ENCODE measurements around the gene TULP4. TPM values are rescaled to one million over a fixed set of nuclear protein-coding genes. Genes with fewer than 3 reads are reported as not detected.
"Not testable (repeated sequence)": the region's sequence is repeated elsewhere in the genome, so short reads cannot be mapped to it uniquely, and the experiment has no call there.

The TULP4 gene
- total and polyA plus RNA-seq, 2 donors (not counting 1 experiment from before 2014, with no cell fraction given), result 16.8 to 88.2 TPM

DNA sequence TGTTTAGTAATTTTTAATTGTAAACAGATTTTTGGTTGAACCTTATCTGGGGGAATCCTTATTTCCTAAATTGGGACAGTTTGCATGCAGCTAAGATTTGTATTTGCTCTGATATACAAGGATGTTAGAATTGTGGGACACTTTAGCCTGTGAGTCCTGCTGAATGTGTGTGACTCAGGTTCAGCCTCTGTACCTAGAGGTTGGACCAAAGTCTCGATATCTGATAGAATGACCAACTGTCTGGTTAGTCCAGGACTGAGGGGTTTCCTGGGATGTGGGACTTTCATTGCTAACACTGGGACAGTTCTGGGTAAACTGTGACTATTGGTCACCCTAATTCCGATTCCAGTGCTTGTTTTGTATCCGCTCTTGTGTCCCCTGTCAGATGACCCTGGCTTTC lies 20.2 kb upstream of the TULP4 start:
- Histone ChIP-seq H3K4me3 (replicated peaks in 1 of 4; ENCODE audit: control extremely low read depth in 1 of 4, insufficient read depth in 1 of 4, low read depth in 3 of 4, low read length in 4 of 4) (no peak overlapping the region), H3K9ac (ENCODE audit: insufficient read depth, low read length) (no peak overlapping the region), H3K4me2 (ENCODE audit: extremely low read depth, insufficient read depth, low read length) (no peak overlapping the region), H3K36me3 (ENCODE audit: control insufficient read depth, insufficient read depth, low read length) (no peaks in the 10 kb centered on the region), H4K20me1 (ENCODE audit: control insufficient read depth, extremely low read depth, insufficient read depth, low read length) (no peaks in the 10 kb centered on the region), H3K27me3 (ENCODE audit: control insufficient read depth, insufficient read depth, low read length) (no peaks in the 10 kb centered on the region), H3K4me1 (ENCODE audit: control insufficient read depth, extremely low read depth, insufficient read depth, low read length) (no peaks in the 10 kb centered on the region), H3K27ac (ENCODE audit: insufficient read depth, low read length) (no peak overlapping the region), H2AFZ (ENCODE audit: low read length) (no peak overlapping the region), H3K79me2 (ENCODE audit: control insufficient read depth, insufficient read depth, low read length) (no peaks in the 10 kb centered on the region), H3K9me3 (ENCODE audit: control insufficient read depth, insufficient read depth, low read depth, low read length) (no peaks in the 10 kb centered on the region)
- TF ChIP-seq EZH2 (IDR thresholded peaks at IDR 0.05; ENCODE audit: low read length, missing control alignments), result no peak
- TF ChIP-seq, protein P1, sequence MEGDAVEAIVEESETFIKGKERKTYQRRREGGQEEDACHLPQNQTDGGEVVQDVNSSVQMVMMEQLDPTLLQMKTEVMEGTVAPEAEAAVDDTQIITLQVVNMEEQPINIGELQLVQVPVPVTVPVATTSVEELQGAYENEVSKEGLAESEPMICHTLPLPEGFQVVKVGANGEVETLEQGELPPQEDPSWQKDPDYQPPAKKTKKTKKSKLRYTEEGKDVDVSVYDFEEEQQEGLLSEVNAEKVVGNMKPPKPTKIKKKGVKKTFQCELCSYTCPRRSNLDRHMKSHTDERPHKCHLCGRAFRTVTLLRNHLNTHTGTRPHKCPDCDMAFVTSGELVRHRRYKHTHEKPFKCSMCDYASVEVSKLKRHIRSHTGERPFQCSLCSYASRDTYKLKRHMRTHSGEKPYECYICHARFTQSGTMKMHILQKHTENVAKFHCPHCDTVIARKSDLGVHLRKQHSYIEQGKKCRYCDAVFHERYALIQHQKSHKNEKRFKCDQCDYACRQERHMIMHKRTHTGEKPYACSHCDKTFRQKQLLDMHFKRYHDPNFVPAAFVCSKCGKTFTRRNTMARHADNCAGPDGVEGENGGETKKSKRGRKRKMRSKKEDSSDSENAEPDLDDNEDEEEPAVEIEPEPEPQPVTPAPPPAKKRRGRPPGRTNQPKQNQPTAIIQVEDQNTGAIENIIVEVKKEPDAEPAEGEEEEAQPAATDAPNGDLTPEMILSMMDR (conservative IDR thresholded peaks at IDR 0.05 in 1 of 2, IDR thresholded peaks at IDR 0.05 in 1 of 2; ENCODE audit: low read depth in 1 of 2, low read length in 2 of 2), result no peak
- no peak for DNase-seq (ENCODE audit: low read depth in 2 of 2)

DNA sequence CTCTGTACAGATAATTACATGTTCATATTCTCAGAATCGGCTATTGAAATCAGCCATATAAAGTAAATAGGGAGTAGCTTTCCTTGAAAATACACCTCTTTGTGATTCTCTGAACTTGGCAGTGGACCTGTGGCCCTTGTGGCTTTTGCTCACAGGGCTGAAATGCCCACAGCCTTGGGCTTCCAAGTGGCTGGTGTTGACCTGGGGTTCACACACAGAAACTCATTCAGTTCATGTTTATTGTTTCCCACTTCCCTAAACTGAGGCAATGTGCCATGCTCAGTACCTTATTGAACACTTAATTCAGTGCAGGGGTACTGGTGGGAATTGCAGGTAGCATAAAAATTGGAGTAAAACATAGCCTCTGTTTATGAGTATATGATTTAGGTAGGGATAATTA lies 19.1 kb upstream of the TULP4 start:
- TF ChIP-seq, protein P1 (conservative IDR thresholded peaks at IDR 0.05 in 1 of 2, IDR thresholded peaks at IDR 0.05 in 1 of 2; ENCODE audit: low read depth in 1 of 2, low read length in 2 of 2), result no peak
- no peak for TF ChIP-seq EZH2 (IDR thresholded peaks at IDR 0.05; ENCODE audit: low read length, missing control alignments)
- no peaks in the 10 kb centered on the region for H3K79me2 ChIP-seq (ENCODE audit: control insufficient read depth, insufficient read depth, low read length)
- no peaks in the 10 kb centered on the region for H4K20me1 ChIP-seq (ENCODE audit: control insufficient read depth, extremely low read depth, insufficient read depth, low read length)
- no peak overlapping the region for H3K27ac ChIP-seq (ENCODE audit: insufficient read depth, low read length)
- H3K4me3 ChIP-seq (replicated peaks in 1 of 4; ENCODE audit: control extremely low read depth in 1 of 4, insufficient read depth in 1 of 4, low read depth in 3 of 4, low read length in 4 of 4), result no peak overlapping the region
- no peaks in the 10 kb centered on the region for H3K9me3 ChIP-seq (ENCODE audit: control insufficient read depth, insufficient read depth, low read depth, low read length)
- no peaks in the 10 kb centered on the region for H3K27me3 ChIP-seq (ENCODE audit: control insufficient read depth, insufficient read depth, low read length)
- no peak overlapping the region for H2AFZ ChIP-seq (ENCODE audit: low read length)
- H3K9ac ChIP-seq (ENCODE audit: insufficient read depth, low read length), result no peak overlapping the region
- H3K4me2 ChIP-seq (ENCODE audit: extremely low read depth, insufficient read depth, low read length), result no peak overlapping the region
- no peaks in the 10 kb centered on the region for H3K36me3 ChIP-seq (ENCODE audit: control insufficient read depth, insufficient read depth, low read length)
- H3K4me1 ChIP-seq (ENCODE audit: control insufficient read depth, extremely low read depth, insufficient read depth, low read length), result no peaks in the 10 kb centered on the region
- no peak for DNase-seq (ENCODE audit: low read depth in 2 of 2)

DNA sequence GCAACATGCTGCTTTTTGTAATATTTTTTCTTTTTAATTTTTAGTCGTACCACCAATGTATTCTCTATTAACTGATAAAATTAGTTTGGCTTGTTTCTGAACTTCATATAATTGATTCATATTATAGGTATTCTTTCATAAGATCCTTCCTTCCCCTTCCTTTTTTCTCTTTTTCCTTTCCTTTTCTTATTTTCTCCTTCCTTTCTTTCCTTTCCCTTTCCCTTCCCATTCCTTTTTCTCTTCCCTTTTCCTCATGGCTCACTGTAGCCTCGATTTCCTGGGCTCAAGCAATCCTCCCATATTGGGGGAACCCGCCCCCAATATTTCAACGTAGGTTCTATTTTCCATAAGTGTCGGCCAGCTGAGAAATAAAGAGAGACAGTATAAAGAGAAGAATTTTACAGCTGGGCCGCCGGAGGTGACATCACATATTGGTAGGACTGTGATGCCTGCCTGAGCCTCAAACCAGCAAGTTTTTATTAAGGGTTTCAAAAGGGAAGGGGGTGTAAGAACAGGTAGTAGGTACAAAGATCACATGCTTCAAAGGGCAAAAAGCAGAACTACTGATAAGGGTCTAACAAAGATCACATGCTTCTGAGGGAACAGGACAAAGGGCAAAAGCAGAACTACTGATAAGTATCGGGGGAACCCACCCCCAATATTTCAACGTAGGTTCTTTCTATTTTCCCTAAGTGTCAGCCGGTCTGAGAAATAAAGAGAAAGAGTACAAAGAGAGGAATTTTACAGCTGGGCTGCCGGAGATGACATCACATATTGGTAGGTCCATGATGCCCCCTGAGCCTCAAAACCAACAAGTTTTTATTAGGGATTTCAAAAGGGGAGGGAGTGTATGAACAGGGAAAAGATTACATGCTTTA lies 16.1 kb upstream of the TULP4 start:
- not testable (repeated sequence) for H4K20me1 ChIP-seq (ENCODE audit: control insufficient read depth, extremely low read depth, insufficient read depth, low read length); H3K9me3 ChIP-seq (ENCODE audit: control insufficient read depth, insufficient read depth, low read depth, low read length); H3K4me3 ChIP-seq (replicated peaks in 1 of 4; ENCODE audit: control extremely low read depth in 1 of 4, insufficient read depth in 1 of 4, low read depth in 3 of 4, low read length in 4 of 4); H3K4me1 ChIP-seq (ENCODE audit: control insufficient read depth, extremely low read depth, insufficient read depth, low read length); H3K4me2 ChIP-seq (ENCODE audit: extremely low read depth, insufficient read depth, low read length); H3K79me2 ChIP-seq (ENCODE audit: control insufficient read depth, insufficient read depth, low read length); H3K36me3 ChIP-seq (ENCODE audit: control insufficient read depth, insufficient read depth, low read length); H3K27me3 ChIP-seq (ENCODE audit: control insufficient read depth, insufficient read depth, low read length); DNase-seq (ENCODE audit: low read depth in 2 of 2); H2AFZ ChIP-seq (ENCODE audit: low read length); H3K9ac ChIP-seq (ENCODE audit: insufficient read depth, low read length); H3K27ac ChIP-seq (ENCODE audit: insufficient read depth, low read length)

DNA sequence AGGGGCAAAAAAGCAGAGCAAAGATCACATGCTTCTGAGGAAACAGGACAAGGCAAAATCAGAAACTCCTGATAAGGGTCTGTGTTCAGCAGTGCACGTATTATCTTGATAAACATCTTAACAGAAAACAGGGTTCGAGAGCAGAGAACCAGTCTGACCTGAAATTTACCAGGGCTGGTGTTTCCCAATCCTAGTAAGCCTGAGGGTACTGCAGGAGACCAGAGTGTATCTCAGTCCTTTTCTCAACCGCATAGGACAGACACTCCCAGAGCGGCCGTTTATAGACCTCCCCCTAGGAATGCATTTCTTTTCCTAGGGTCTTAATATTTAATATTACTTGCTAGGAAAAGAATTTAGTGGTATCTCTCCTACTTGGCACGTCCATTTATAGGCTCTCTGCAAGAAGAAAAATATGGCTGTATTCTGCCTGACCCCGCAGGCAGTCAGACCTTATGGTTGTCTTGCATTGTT lies 15.4 kb upstream of the TULP4 start:
- not testable (repeated sequence) for H4K20me1 ChIP-seq (ENCODE audit: control insufficient read depth, extremely low read depth, insufficient read depth, low read length); H3K79me2 ChIP-seq (ENCODE audit: control insufficient read depth, insufficient read depth, low read length); H2AFZ ChIP-seq (ENCODE audit: low read length); H3K27ac ChIP-seq (ENCODE audit: insufficient read depth, low read length); H3K9me3 ChIP-seq (ENCODE audit: control insufficient read depth, insufficient read depth, low read depth, low read length); H3K4me3 ChIP-seq (replicated peaks in 1 of 4; ENCODE audit: control extremely low read depth in 1 of 4, insufficient read depth in 1 of 4, low read depth in 3 of 4, low read length in 4 of 4); H3K27me3 ChIP-seq (ENCODE audit: control insufficient read depth, insufficient read depth, low read length); H3K4me1 ChIP-seq (ENCODE audit: control insufficient read depth, extremely low read depth, insufficient read depth, low read length); H3K4me2 ChIP-seq (ENCODE audit: extremely low read depth, insufficient read depth, low read length); DNase-seq (ENCODE audit: low read depth in 2 of 2); H3K9ac ChIP-seq (ENCODE audit: insufficient read depth, low read length); H3K36me3 ChIP-seq (ENCODE audit: control insufficient read depth, insufficient read depth, low read length)

DNA sequence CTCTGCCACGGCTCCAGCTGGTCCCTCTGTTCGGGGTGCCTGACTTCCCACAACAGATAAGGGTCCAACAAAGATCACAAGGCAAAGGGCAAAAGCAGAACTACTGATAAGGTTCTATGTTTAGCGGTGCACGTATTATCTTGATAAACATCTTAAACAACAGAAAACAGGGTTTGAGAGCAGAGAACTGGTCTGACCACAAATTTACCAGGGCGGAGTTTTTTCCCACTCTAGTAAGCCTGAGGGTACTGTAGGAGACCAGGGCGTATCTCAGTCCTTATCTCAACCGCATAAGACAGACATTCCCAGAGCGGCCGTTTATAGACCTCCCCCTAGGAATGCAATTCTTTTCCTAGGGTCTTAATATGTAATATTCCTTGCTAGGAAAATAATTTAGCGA lies 14.6 kb upstream of the TULP4 start:
- not testable (repeated sequence) for H3K9ac ChIP-seq (ENCODE audit: insufficient read depth, low read length); H2AFZ ChIP-seq (ENCODE audit: low read length); DNase-seq (ENCODE audit: low read depth in 2 of 2); H3K4me1 ChIP-seq (ENCODE audit: control insufficient read depth, extremely low read depth, insufficient read depth, low read length); H3K36me3 ChIP-seq (ENCODE audit: control insufficient read depth, insufficient read depth, low read length); H4K20me1 ChIP-seq (ENCODE audit: control insufficient read depth, extremely low read depth, insufficient read depth, low read length); H3K4me3 ChIP-seq (replicated peaks in 1 of 4; ENCODE audit: control extremely low read depth in 1 of 4, insufficient read depth in 1 of 4, low read depth in 3 of 4, low read length in 4 of 4); H3K4me2 ChIP-seq (ENCODE audit: extremely low read depth, insufficient read depth, low read length); H3K27ac ChIP-seq (ENCODE audit: insufficient read depth, low read length); H3K9me3 ChIP-seq (ENCODE audit: control insufficient read depth, insufficient read depth, low read depth, low read length); H3K79me2 ChIP-seq (ENCODE audit: control insufficient read depth, insufficient read depth, low read length); H3K27me3 ChIP-seq (ENCODE audit: control insufficient read depth, insufficient read depth, low read length)

All from fibroblast of lung (primary cell).